ENCODE results near the gene CEBPB.

Gene CEBPB

GRCh38 chr20:50214226-50215024 is 23.8 kb downstream of the CEBPB start:
- no peak for DNase-seq

- no peak for DNase-seq
Measured at GRCh38 chr20:50215101-50215690, 24.6 kb downstream of the CEBPB start.

GRCh38 chr20:50215926-50216325 is 25.3 kb downstream of the CEBPB start:
- no peak for DNase-seq

GRCh38 chr20:50216543-50217206 is 26.0 kb downstream of the CEBPB start:
- no peak for DNase-seq

- DNase-seq, result no peak
Measured at GRCh38 chr20:50217207-50217949, 26.7 kb downstream of the CEBPB start.

- no peak for DNase-seq
Measured at GRCh38 chr20:50218987-50219435, 28.4 kb downstream of the CEBPB start.

- DNase-seq, result no peak
Measured at GRCh38 chr20:50219600-50219999, 29.0 kb downstream of the CEBPB start.

GRCh38 chr20:50220093-50220893 is 29.7 kb downstream of the CEBPB start:
- DNase-seq, result no peak

- no peak for DNase-seq
Measured at GRCh38 chr20:50220894-50221365, 30.3 kb downstream of the CEBPB start.

GRCh38 chr20:50221501-50222308 is 31.1 kb downstream of the CEBPB start:
- DNase-seq, result no peak

GRCh38 chr20:50222309-50223038 is 31.8 kb downstream of the CEBPB start:
- DNase-seq, result no peak

- no peak for DNase-seq
Measured at GRCh38 chr20:50223039-50224005, 32.7 kb downstream of the CEBPB start.

- DNase-seq, result no peak
Measured at GRCh38 chr20:50224052-50224451, 33.4 kb downstream of the CEBPB start.

GRCh38 chr20:50224531-50225255 is 34.1 kb downstream of the CEBPB start:
- peak; percentile 39 for DNase-seq

- peak; percentile 77 for DNase-seq
Measured at GRCh38 chr20:50226093-50226974, 35.7 kb downstream of the CEBPB start.

GRCh38 chr20:50227506-50227905 is 36.9 kb downstream of the CEBPB start:
- DNase-seq, result no peak

- DNase-seq, result no peak
Measured at GRCh38 chr20:50229156-50229607, 38.6 kb downstream of the CEBPB start.

All from OCI-M1 (cell line).